Esophagus muscularis mucosa (tissue), 4 donors: ENCODE measurements around the gene INO80D.
A peak's percentile ranks its signal among the peaks of the same experiment; 100 is the strongest.

Source experiments
- CTCF ChIP-seq, 3 experiments: fragments of 200-600 bp in 2 of 3; fragments of 450-650 bp in 1 of 3; sonication (generic) in 2 of 3; IDR thresholded peaks; one replicate each; pipeline ENCODE4 v1.5.1; 2017 to 2019; ENCODE audit warnings: antibody characterized with exemption in 3 of 3, mild to moderate bottlenecking in 2 of 3, moderate library complexity in 1 of 3
- EP300 ChIP-seq: sonication (generic); formaldehyde crosslinking; IDR thresholded peaks from one replicate; pipeline ENCODE4 v1.6.1; 2017; ENCODE audit warnings: antibody characterized with exemption
- POLR2AphosphoS5 ChIP-seq, 2 donors: sonication (generic); formaldehyde crosslinking; IDR thresholded peaks; one replicate each; pipeline ENCODE4 v1.6.1; 2017; ENCODE audit warnings: antibody characterized with exemption in 2 of 2

GRCh38 chr2:206085742-206086445 lies at the start of gene INO80D:
- TF ChIP-seq EP300 (no peak), CTCF (IDR thresholded peaks at IDR 0.05) (peak; percentile 24 to 62 (median 28)), POLR2AphosphoS5 (IDR thresholded peaks at IDR 0.05) (peak; percentile 65 to 70)
